NCI-H1436 (cell line): ENCODE data around the gene TSPAN9.

ENCODE experiments used
- DNase-seq: peaks from one replicate; lab custom pipeline; 2025; lab: John Stamatoyannopoulos, UW

TSPAN9 gene

DNA sequence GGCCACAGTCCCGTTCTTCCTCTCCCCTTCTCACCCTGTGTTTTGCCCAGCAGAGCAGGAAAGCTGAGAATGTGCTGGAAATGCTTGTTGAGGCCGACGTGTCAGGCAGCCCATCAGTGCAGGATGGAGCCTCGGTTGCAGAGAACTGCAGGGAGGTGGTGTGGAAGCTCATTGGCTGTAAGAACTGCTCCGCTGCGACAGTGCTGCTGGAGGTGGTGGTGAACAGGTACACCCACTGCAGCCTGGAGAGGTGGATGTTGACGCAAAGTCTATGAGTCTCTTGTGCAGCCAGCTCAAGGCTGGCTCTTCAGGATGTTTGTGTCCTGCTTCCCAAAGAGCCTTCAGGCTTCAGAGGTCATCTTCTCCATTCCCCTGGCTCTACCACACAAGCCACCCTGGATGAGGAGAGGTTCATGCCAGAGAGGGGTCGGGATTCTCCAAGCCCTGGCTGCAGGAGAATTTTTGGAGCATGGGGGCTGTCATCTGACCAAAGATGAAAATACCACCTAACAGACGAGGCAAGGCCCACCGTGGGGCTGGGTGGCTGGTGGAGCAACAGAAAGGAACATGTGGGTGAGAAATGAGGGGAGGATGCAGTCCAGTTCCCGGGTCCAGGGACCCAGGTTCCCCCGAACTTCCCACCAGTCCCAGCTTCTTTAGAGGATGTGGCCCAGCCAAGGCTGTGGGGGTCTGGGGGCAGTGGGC, 239.7 kb downstream of the TSPAN9 start:
- DNase-seq = no peak

DNA sequence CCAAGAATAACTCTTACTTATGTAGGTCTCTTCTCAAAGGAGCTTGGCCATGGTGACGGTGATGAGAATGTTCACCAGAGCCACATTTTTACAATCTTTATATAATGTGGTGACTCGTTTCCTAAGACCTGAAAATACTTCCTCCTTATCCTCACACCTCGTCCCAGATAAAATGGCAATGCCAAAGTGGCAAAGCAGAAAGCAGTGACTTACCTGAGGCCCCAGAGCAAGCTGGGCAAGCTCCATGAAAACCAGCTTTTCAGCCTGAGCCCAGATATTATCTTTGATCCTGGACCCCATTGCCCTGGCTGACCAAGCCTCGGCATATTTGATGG, 240.3 kb downstream of the TSPAN9 start:
- no peak for DNase-seq

DNA sequence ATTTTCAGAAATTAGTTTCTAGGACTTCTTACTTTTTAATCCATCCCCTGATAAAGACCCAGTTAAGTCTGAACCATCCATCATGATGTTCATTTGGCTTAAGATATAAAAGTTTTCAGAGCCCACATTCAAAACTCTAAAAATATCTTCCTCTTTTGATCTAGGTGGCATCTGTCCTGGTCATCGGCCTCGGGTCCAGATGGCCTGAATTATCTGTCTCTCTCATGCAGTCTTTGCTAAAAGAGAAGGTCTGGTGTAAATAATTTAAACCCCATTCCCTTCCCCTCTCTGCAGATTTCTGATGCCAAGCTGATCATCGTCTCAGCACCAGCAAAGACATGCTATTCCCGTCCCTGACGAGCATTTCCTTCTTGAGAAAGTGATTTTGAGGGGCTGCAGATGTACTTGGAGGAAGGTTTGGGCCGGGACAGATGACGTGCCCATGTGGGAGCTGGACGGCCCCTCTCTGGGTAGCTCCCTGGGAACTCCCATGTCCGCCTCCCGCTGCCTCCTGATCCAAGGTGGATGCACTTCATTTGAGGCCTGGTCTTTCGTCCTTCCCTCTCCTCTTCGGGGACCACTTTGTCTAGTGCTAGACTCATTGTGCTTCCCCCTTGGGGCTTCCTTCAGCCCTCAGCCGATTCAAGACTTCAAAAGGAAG, 240.8 kb downstream of the TSPAN9 start:
- DNase-seq = no peak

DNA sequence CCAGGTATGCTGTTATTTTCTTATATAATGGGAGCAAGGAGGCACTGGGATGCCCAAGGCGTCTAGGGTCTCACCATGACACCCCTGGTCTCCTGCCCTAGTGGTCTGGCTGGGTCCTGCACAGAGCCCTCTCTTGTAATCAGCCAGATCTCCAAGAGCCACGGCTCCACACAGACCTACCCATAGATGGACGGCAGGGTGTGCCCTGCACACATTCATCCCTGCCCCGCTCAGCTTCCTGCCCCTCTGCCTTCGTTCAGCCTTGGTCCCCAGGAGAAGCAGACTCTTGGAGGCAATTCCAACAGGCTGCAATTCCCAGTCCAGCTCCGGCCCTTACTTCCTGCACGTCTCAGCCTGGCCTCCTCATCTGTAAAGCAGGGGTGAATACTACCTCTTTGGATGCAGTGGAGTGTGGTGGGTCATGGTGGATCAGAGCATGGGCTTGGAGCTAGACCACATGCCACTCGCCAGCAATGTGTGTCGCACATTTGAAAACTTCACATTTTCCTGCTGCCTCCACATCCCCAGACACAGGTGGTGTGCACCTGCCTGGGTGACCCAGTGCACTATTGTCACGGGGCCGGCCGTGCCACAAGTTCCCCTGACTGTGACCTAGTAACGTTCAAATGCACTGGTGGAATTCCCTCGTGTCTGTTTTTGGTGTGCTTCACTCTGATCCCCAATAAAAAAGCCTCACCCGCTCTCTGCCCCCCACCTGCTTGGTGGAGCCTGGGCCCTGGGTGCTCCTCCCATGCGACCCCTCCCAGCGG, 242.7 kb downstream of the TSPAN9 start:
- DNase-seq = no peak

DNA sequence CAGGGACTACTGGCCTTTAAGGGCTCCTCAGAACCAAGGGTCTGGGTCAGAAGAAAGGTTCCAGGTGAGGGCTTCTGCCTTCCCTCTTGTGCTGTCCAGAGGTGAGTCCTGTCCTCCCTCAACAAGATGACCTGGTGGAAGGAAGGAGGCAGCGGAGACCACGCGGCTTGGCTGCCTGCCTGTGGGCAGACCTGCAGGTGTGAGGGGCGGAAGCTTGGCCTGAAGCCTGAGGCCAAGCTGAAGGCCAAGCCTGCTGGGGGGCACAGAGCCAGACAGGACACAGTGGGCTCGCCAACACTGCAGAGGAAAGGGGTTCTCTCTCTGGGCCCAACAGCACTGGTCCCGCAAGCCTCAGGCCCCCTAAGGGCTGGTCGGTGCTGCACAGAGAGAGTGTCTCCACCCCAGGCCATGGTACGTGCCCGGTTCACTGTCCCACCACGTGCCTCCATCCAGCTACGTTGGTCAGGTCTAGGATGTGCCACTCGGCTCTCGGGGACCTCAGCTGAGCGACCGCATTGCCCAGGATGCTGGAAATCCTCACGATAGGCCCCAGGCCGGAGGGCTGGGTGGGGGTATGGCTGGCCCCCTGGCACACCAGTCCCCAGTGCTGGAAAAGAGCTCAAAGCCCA, 243.8 kb downstream of the TSPAN9 start:
- no peak for DNase-seq

DNA sequence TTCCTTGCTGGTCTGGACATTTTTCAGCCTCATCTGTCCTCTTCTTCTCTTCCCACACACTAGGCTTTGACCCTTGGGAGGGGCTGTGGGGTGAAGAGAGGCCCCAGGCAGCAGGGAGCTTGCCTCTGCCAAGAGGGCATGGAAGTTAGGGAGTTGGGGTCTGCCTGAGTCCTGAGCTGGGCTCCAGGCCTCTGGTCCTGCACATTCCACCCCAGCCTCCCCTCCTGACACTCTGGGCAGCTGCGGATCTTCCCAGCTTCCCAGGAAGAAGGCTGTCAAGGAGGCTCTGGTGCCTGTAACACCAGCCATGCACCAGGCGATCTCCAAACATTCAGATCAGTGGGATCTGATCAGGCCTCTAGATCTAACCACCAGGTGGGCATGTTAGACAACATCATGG, 244.7 kb downstream of the TSPAN9 start:
- no peak for DNase-seq

DNA sequence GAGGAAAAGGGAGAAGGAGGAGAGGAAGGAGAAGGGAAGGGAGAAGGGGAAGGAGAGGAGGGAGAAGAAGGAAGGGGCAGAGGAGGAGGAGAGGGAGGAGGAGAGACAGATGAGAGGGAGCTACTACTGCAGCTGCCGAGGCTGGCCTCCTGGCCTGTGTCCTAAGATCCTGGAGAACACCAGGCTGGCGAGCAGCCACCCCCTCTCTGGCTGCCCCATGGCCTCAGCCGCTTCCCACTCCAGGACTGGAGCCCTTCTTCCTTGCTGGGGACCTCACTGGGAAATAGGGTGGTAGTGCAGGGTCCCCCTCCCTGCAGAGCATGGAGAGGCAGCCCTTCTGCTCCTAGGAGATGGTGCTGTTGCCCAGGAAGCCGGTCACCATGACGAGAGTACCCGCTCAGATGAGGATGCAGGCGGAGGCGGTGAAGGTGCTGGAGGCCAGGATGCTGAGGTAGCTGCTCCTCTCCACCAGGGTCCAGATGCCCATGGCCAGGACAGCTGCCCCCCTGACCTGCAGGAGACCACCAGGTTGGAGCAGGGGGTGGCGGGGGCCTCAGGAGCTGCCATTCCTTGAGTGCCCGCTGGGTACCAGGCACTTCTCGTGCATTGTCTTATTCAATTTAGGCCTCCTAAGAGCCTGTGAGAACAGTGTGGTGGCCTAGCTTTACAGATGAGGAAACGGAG, 246.0 kb downstream of the TSPAN9 start:
- no peak for DNase-seq

DNA sequence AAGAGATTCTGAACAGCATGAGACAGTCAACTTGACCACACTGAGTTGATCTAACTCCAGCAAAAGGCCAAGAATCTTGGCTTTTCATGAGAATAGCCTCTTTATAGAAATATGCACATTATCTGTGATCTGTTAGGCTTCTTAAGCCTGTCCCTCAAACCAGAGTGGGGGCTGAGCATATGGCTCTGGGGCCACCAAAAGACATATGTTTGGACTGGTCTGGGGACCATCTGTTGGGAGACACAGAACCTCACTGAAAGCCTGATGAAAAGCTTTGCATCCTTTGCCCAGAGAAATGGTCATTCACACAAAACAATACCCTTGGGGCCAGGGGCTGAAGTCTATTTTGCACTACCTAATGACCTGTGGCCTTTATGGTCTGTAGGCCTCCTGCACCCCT, 248.6 kb downstream of the TSPAN9 start:
- DNase-seq = no peak

DNA sequence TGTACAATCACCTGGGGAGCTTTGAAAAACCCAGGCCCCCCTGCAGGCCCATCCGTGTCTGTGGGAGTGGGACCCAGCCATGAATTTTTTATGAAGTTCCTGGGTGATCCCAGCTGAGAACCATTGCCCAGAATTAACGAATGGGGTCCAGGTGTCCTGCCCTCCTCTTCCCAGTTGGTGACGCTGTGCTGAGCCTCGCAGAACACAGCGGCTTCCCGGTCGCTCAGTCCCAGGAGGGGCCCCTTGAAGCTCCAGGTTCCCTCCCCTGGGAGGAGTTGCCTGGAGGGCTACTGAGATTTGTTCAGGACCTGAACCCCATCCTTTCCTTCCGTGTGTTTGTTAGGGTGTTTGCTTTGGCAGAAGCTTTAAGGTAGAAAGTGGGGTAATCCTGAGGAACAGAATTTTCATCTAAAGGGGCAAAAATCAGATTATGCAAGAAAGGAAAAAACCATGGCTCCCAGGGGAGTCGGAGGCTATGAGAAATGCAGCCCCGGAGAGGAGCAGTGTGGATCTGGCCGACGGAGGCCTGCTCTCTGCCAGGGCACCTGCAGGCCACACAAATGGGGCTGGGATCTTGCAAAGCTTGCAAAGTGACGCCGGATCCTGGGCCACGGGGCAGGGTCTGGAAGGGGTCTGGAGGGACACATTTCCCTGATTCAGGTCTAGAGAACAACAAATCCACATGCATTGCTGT, 249.1 kb downstream of the TSPAN9 start:
- no peak for DNase-seq

DNA sequence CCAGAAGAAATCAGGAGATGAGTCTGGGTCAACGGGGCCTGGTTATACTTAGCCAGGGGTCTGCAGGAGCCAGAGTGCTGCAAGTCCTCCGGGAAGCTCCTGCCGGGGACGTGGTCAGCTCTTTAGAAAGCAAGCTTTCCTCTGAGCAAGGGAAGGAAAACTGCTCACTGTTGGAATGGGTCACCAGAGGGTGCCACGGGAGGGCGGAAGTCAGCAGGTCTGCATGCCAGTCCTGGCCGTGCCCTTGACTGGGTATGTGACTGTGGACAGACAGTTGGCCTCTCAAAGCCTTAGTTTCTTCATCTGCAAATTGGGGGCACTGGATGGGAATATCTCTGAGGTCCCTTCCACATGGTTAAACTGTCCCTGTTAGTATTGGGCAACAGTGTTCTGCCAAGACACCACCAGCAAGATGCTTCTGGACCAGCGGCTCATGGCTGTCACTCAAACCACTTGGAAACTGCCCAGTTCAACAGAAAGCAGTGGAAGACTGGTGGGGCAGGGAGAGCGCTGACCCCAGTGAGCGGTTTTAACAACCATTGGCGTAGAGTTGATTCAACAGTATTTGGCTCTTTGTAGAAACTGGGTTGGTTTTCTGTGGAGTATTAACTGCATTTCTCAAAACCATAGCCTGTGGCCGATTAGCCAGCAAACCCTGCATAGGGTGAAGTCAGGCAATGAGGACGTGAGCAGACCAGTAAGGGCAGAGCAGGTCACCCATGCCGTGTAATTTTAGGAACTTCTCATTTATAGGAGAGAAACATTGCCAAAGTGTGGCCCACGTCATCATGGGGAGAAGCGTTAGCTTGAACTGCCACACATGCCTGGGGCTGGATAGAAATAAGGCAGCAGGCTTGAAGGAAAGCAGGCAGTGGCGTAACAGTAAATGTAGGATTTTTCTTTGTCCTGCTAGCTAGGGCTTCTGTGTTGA, 249.9 kb downstream of the TSPAN9 start:
- no peak for DNase-seq

DNA sequence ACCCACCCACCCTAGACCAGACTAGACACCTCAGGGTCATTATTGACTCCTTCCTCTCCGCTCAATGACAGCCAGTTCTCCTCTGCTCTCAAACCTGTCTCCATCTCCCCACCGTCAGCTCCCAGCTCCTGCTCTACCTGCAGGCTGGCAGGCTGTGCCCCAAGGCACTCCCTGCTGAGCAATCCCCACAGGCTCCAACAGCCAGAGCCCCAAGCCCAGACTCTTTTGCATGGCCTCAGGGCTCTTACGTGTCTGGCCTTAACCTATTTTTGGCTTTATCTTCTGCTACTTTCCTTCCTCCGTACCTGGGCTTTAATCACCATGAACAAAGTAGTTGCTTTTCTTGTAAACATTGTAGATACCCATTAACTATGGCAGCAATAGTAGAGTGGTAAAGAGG, 250.9 kb downstream of the TSPAN9 start:
- DNase-seq = no peak

DNA sequence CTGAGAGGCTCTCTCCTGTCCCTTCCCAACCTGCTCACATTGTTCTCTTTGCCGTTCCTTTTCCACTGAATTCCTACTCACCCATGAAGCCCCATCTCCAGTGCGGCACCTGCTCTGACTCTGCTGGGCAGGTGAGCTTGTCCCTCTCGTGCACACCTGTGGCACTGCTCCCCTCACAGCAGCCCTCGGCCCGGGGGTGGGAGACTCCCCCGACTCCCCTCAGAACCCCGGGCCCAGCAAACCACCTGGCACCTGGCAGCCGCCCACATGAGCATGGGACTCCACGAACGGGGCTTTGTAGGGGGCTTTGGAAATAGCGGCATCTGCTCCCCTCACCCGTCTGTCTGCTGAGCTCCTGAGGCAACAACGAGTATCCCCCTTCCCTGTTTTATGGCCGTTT, 251.4 kb downstream of the TSPAN9 start:
- DNase-seq = no peak

DNA sequence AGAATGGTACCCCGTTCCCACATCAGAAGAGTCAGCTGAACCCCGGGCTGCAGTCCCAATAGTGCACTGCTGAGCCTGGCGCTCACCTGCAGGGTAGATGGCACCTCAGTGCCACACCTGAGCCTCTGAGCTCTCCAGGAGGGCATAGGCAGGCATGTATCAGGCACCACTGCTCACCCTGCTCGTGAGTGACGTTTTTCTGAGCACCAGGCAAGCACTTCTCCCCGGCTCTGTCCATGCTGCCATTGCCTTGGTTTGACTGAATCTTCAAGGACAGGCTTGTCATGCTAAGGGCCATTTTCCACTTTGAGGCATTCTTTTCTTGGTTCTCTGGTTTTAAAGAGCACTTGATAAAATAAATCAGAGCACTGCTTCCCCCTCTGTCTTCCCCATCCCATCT, 252.2 kb downstream of the TSPAN9 start:
- no peak for DNase-seq

DNA sequence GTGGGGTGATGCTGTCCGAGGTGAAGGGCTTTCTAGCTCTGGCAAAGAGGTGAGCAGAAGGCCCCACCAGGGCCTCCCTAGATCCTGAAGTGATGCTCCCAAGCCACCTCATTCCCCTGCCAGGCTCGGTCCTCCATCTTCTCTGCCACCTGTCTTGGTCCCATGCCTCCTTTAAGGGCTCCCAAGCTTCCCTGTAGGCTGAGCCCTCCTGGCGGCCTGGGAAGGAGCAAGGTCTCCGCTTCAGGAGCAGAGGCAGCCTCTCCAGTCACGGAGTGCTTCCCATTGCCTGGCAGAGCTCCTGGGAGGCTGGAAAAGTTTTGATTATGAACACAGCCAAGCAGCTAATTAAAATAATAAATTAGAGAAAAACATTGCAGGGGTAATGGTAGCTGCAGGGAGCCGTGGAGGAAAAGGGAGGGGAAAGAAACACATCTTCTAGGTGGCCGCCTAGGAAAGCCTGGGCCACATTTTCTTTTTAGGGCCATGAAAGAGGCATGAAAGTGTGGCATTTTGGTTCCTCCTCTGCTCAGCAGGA, 253.9 kb downstream of the TSPAN9 start:
- no peak for DNase-seq

DNA sequence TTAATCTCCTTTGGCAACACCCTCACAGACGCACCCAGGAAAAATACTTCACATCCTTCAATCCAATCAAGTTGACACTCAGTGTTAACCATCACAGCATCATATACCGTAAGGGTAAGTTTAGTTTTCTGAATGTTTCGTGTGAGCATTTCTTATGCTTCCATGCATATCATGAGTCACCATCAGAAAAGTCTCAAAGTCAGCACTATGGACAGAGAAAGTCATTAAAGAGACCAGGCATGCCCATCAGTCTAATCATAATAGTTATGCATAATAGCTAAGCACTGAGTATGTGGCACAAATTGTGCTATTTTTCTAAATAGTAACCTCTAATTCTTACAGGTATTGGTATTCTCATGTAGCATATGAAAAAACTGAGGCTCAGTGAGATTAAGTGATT, 255.0 kb downstream of the TSPAN9 start:
- no peak for DNase-seq

DNA sequence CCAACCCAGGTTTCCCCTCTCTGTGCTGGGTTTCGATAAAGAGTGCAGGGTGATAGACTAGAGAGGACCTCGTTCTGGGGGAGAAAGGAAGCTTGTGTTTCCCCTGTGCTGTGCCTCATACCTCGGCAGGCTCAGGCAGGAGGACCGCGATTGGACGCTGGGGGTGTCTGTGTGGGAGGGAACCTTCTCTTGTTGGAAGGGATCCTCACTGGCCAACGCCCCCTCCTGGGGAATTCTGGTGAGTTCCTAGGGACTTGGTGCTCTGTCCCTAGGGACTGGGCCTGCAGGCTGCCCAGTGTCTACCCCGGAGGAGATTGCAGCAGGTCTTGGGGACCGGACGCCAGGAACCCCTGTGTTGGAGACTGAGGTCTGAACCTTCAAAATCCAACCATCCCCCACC, 256.4 kb downstream of the TSPAN9 start:
- DNase-seq = no peak

DNA sequence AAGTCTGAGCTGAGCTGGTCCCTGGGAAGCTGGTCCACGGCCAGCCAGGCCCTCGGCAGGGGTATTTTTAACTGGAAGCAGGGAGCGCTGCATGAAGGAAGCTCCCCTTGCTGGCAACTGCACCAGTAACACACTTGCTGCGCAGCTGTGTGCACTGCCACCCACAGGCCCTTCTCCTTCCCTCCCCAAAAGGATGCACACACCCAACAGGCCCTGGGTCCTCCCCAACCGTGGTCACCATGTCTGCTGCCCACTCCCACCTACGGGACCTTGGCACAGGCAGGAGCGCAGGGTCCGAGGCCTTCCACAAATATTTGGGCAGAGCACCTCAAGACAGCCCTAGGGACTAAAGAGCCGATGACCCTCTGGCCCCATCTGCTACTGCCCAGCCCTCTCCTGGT, 256.8 kb downstream of the TSPAN9 start:
- DNase-seq = no peak

DNA sequence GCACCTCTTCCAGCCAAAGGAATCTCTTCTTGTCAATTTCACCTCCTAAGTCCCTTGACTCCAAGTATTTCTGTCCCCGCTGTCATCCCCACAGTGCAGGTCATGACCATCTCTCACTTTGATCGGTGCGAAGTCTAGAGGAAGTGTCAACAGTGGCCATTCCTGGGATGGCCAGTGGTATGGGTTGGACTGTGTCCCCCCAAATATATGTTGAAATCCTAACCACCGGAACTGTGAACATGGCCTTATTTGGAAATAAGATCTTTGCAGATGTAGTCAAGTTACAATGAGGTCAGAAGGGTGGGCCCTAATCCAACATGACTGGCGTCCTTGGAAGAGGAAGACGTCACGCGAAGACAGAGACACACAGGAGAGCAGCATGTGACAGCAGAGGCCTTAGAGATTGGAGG, 257.9 kb downstream of the TSPAN9 start:
- no peak for DNase-seq
